HPDE6-E6E7 (cell line): ENCODE measurements around the gene CRISPLD2.
"Not testable (repeated sequence)": the region's sequence is repeated elsewhere in the genome, so short reads cannot be mapped to it uniquely, and the experiment has no call there.

Experiments
- DNase-seq: peaks from one replicate; pipeline ENCODE4 v3.0.0; 2011; ENCODE audit warnings: missing footprints; ENCODE audit errors: extremely low spot score

CRISPLD2 gene

DNA sequence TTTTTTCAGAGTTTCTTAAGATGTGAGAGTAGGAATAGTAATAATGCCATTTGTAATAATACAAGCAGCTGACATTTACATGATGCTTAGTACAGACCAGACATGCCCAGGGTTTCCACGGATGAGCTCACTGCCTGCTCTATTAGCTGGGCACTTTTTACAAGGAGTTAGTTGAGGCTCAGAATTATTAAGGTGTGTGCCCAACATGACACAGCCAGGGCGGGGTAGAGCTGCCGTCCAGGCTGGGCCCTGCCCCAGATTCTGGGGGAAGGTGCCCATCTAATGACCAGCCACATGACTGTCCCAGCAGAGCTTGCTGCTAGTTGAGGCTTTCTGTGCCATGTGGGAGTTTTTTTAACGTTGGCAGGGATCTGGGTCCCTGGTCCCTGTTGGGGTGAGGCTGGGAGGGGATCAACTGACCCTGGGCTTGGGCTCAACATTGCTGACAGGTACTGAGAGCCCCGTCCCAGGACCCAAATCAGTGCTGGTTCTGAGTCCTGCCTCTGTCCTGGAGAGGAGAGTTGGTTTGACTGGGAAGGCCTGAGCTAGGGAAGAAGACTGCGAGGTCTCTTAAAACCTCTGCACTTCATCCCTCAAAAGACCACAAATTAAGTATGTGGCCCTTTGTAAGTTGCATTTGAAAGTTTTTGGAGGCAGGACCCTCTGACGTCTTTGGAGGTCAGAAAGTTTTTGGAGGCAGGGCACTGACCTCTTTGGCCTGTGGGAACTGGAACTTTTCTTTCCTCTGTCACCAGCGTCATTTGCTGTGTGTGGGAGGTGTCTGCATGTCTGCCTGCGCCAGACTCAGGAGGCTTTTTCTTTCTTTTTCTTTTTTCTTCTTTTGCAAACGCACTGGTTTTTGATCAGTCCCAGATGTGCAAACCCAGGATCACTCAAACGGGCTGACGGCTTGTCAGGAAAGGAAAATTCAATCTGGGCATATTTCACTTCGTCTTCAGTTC, 2.2 kb downstream of the CRISPLD2 start:
- DNase-seq, result no peak

DNA sequence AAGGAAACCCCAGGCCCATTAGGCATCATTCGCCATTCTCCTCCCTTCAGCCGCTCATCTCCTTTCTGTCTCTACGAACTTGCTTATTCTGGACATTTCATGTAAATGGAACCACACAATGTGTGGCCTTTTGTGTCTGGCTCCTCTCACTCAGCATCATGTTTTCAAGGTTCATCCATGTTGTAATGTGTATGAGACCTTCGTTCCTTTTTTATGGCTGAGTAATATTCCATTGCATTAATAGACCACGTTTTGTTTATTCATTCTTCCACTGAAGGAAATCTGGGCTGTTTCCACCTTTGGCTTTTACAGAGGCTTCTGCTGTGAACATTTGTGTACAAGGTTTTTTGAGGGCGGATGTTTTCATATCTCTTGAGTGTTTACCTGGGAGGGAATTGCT, 3.2 kb downstream of the CRISPLD2 start:
- no peak for DNase-seq

DNA sequence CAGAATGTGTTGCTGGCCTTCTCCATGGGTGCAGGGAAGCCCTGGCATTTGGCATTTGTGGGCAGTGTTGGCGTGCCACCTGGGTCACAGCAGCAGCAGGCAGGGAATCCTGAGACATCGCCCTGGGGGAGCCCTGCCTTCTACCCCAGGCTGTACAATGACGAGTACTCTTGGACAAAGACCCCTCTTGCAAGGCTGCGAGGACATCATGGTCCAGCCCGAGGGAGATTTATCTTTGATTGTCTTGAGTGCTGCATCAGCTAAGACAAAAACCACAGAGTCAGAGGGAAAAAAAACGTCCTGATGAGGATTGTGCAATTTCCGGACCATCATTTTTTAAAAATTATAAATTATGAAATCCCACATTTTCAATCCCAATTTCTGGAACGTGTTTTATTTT, 3.7 kb downstream of the CRISPLD2 start:
- DNase-seq, result no peak

DNA sequence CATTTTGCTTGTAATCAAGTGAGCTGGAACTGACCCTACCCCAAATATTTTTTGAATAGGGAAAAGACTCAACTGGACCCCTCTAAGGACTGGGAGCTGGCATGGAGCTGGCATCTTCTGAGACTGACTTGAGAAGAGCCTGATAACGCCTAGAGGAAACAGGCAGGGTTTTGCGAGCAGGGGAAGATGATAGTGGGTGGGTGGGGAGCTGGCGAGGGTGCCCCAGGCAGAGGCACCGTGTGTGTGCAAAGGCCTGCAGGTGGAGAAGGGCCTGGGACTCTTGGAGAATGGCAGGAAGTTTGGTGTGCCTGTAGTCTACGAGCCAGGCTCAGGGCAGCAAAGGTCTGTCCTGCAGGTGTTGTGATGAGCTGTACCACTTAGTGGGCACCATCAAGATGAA, 4.1 kb downstream of the CRISPLD2 start:
- DNase-seq, result no peak

DNA sequence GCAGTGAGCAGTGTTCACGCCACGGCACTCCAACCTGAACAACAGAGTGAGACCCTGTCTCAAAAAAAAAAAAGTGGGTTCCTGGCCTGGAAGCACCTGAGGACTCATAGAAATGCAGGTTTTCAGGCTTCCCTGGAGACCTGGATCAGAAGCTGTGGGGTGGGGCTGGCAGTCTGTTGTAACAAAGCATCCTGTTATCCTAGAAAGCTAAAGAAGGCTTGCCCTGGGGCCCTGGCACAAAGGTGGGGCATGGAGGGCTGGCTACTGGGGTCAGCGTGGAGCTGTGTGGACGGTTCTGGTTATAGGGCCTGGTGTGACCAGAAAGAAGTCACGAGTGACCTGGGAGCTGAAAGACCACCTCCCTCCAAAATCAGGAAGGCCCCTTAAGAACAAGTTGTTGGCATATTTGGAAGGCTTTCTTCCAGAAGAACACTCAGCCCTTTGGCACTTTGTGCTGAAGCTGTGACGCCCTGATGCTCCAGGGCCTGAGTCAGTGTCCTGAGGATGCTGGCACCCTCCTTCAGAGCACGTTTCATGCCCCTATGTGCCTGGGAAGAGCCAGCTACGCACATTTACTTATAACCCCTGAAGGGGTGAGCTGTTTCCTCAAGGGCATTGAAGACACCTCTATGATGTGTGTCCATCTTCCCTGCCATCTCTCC, 6.2 kb downstream of the CRISPLD2 start:
- no peak for DNase-seq

DNA sequence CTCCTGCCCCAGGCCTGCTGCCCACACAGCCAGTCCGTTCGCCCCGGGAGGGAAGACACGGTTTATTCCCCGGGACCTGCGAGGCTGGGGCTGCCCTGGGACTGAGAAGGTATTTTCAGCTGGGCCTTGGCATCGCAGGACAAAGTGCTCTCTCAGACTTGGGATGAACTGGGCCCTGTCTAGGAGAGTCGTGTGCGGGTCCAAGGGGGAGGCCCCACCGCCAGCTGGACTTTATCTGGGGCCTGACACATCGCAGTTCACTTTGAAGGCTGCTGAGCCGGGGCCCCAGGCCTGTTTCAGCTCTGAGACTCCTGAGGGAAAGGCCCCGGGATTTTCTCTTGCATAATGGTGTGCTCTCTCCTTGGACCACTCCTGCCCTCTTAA, 6.8 kb downstream of the CRISPLD2 start:
- no peak for DNase-seq

DNA sequence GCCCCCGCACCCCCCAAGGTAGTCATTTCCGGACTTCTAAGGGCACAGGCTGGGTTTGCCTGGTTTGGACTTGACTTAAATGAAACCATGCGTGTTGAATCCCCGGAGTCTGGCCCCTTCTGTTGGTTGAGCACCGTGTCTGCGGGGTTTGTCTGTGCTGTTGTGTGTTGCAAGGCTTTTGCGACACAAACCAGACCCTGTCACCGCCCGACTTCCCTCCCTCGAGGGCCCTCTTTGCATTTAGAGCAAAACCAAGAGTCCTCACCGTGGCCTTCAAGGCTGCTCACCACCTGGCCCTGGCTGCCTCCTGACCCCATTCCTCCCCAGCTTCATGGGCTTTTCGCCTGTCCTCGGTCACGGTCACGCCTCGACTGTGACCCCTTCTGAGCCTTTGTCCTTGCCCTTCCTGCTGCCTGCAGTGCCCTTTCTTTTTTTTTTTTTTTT, 7.4 kb downstream of the CRISPLD2 start:
- no peak for DNase-seq

DNA sequence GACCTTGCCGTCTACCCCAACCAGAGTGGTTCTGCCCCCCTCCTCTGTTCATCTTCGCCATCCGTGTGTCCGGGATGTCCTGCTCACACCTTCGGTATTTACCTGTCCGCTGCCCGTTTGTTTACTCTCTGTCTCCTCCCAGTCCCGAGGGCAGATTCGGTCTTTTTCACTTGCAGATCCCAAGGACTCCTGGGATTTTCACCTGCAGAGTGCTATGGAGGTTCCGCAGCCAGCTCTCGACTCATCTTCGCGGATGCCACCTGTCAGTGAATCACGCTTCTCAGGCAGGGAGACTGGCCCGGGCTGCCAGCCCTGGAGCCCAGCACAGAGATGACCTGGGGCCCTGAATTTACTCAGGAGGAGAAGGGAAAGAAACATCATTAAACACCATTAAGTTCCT, 8.1 kb downstream of the CRISPLD2 start:
- no peak for DNase-seq

DNA sequence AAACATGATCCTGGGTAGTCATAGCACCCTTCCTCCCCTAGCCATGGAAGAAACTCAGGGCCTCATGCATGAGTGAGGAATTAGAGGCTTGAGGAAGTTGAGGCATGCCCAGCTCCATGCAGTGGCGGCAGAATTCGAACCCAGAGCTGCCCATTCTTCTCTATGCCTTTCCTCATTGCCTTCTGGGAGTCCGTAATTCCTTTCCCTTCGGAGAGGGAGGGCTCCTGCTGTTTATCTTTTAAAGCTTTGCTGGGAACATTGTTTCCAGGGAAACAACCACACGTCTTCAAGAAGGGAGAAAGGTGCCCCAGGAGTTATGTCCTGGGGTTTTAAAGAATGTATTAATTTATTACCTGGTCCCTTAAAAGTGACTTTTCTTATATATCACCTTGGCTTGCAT, 8.5 kb downstream of the CRISPLD2 start:
- DNase-seq, result no peak

DNA sequence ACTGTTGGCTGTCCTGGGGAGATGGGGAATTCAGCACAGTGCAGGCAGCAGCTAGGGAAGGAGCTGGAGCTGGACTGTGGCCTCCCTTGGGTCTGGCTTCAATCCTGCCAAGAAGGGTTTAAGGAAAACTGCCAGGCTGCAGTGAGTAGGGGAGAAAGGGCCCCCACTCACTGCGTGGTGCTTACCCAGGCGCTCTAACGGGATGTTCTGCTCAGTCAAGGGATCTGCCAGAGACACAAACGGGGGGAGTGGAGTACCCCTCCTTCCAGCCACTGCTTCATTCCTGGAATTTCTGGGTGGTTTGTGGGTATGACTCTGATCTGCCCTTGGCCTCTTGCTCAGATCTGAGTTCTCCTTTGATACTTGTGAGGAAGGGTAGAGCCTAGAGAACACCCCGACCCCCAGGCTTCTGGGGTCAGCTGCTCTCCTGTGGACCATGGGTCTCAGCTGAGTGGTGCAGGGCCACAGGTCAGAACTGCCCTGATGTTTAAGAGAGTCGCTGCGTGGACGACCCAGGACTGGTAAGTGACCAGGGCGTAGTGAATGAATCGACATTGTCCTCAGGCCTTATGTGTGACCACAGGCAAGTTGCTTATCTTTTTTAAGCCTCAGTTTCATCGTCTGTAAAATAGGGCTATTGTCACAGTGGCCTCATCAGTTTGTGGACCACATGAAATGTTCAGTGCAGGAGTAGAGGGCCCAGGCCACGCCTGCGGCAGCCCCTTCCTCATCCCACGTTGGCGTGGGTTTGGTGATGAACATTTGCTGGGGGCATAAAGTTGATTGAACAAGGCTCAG, 9.6 kb downstream of the CRISPLD2 start:
- no peak for DNase-seq

DNA sequence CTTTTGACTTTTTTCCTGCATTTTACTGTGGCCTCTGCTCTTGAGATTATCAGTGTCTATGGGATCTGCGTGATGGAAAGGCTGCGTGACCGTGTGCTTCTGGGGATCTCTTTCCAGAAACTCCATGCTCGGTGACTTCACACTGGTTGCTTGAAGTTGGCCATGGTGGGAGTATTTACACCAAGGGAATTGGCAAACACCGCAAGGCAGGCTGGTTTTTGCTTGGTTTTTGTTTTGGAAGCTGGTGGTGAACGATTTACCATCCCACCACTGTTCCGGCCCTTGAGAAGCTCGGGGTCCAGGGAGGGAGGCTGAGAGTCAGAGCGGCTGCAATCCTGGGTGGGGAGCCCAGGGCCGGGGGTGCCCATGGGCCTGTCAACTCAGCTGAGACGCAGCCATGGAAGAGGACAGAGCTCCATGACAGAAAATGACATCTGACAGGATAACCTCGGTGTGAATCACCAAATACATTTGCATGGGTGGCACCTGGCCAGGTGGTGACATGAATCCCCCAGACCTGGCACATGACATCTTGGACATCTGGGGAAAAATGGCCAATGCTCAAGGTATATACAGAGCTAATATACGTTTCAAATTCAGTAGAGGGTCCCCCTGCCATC, 11.1 kb downstream of the CRISPLD2 start:
- no peak for DNase-seq

DNA sequence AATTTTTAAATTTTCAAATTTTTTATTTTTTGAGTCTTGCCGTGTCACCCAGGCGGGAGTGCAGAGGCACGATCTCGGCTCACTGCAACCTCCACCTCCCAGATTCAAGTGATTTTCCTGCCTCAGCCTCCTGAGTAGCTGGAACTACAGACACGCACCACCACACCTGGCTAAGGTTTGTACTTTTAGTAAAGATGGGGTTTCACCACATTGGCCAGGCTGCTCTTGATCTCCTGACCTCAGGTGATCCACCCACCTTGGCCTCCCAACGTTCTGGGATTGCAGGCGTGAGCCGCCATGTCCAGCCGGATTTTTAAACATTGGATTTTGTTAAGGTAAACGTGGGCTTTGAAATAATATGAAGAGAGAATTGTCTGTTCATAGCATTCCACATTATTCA, 11.9 kb downstream of the CRISPLD2 start:
- DNase-seq, result not testable (repeated sequence)

DNA sequence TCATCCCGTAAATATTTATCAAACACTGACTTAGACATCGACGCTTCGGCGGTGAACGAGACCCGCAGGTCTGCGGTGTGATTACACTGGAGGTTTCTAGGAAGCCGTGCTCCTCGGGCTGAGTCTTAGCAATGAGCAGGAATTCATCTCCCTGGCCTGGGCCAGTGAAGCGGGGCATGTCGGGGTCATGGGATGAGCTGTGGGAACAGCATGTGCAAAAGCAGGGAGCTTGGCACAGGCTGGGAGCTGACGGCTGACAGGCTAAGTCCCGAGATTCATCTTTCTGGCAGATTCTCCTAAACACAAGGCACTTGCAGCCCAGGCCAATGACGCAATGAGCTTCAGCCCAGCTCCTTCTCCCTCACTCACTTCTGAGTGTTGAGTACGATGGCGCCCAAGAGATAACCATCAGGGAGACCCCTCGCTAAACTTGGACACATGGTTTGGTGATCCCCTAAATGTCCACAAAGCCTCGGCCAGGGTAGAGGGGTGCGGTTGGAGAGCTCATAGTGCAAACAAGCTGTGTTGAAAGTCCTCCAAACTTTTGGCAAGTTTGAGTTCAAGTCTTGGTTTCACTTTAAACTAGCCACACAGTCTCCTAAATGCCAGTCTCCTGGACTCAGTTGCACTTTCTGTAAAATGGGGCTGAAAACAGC, 12.8 kb downstream of the CRISPLD2 start:
- no peak for DNase-seq

DNA sequence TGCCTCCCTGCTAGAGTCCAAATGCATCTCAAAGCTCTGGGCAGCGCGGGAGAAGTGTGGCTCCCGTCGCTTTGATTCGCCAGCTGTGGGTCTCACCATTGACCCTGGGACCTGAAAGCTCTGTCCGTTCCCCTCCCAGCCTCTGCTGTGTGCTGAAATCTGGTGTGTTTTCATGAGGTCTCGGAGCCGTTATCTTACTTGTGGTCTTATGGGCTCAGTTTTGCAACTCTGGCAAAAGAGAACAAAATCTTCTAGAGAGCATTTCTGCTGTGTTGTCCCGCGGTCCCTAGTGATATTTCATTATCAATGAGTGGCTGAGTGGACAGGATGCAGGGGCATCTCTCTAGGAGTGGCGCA, 13.3 kb downstream of the CRISPLD2 start:
- no peak for DNase-seq

DNA sequence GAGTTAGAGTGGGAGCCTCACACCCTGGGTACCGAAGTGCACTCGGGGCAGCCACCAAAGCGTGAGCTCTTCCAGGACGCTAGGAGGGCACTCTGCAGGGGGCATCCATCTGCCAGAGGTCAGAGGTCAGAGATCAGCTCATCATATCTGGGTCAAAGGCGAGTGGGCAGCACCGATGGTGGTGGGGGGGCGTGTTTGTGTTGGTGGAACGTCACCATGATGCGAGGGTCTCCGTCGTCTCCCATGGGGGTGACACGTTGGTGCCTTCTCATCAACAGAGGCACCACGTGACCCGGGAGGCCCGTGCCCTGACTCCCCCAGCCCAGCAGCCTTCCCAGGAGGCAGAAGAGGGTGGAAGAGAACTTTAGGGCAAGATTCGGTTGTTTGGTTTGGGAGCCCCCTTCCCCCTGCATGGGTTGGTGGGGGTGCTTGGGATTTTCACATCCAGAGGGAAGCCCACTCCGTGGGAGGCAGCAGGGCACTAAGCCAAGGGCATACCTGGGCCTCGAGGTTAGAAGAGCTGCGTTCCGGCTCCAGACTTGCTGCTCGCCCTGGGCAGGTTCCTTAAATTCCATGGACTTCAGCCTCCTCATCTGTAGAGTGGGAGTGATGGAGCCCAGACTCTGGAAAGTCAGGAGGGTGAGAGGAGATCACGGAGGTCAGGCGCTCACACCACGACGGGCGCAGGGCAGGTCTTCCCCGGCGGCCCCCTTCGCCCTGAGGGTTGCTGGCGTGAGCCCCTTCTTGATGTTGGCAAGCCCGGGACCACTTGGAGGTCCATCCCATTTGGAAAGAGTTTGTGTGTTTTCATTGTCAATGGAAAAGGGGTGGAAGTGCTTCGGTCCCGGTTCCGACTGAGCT, 14.0 kb downstream of the CRISPLD2 start:
- DNase-seq, result no peak

DNA sequence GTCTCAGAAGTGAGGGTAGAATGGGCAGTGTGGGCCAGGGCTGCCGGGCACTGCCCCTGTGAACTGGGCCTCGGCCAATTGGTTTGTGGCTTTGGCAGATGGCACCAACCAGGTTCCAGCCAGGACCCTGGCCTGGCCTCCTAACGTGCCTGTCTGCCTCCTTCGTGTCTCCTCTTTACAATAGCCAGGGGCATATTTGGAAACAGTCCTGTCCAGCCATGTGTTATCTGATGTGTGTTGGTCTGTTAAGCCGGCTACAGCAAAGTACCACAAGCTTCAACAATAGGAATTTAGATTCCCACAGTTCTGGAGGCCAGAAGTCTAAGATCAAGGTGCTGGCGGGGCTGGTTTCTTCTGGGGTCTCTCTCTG, 14.6 kb downstream of the CRISPLD2 start:
- DNase-seq, result no peak

DNA sequence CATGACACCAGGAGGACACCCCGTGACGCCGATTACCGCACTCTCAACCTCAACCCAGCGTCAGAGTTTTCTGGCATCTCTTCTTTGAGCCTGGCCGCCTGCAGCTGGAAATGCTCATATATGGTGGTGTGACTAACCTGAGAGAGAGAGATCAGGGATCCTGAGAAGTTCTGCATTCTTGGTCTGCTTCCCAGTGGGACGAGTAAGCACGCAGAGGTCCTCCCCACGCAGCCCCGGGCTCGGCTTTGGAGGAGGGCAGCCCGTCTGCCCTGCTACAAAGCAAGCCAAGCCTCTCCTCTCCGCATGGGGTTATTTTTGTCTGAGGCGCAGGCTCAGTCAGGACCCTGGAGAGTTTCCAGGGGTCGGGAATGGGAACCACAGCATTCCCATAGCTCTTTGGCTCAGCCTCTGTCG, 16.5 kb downstream of the CRISPLD2 start:
- DNase-seq, result no peak

DNA sequence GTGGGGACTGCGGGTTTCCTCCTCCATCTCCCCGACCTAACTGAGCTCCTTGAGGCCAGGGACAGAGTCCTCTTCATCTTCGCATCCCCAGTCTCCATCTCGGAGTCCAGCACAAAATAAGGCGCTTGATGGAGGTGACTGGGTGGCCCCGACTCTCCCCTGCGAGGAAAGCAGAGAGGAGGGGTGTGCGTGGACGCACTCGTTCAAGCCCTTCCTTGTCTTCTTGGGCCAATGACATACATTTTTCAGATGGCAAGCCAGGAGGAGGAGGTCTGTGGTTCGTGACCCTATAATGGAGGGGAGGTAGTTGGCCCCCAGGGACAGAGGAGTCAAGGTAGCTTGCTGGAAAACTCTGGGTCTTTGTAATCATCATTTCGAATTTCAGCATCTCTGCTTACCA, 17.2 kb downstream of the CRISPLD2 start:
- no peak for DNase-seq

DNA sequence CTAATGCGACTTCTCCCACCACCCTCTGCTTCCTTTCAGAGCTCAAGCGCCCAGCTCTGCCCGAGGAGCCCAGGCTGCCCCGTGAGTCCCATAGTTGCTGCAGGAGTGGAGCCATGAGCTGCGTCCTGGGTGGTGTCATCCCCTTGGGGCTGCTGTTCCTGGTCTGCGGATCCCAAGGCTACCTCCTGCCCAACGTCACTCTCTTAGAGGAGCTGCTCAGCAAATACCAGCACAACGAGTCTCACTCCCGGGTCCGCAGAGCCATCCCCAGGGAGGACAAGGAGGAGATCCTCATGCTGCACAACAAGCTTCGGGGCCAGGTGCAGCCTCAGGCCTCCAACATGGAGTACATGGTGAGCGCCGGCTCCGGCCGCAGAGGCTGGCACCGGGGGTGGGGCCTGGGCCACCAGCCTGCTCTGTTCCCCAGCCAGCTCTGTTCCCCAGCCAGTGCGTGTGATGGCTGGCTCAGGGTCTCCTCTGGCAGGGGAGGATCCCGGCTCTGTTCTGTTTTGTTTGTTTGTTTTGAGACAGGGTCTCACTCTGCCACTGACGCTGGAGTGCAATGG, 18.7 kb downstream of the CRISPLD2 start:
- no peak for DNase-seq

DNA sequence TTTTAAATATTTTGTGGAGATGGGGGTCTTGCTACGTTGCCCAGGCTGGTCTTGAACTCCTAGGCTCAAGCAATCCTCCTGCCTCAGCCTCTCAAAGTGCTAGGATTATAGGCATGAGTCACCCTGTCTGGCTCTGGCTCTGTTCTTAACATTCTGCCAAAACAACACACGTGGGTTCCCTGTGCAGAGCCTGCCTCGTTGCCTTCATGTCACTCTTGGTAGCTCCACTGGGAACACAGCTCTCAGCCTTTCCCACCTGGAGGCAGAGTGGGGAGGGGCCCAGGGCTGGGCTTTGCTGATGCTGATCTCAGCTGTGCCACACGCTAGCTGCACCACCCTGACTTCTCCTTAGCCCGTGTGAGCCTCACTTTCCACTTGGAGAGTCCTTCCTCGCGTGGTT, 19.3 kb downstream of the CRISPLD2 start:
- no peak for DNase-seq
